Stimulated activated CD8-positive, alpha-beta memory T cell treated with anti-CD3 and anti-CD28 coated beads, Interleukin-4, amount 100 ng/mL, for 24 hours (primary cell): Measurements from ENCODE around the gene RELB.

Experiments
- DNase-seq: peaks from one replicate; pipeline ENCODE4 v3.0.0-alpha.2; 2020; ENCODE audit warnings: low read depth

Gene RELB

DNA sequence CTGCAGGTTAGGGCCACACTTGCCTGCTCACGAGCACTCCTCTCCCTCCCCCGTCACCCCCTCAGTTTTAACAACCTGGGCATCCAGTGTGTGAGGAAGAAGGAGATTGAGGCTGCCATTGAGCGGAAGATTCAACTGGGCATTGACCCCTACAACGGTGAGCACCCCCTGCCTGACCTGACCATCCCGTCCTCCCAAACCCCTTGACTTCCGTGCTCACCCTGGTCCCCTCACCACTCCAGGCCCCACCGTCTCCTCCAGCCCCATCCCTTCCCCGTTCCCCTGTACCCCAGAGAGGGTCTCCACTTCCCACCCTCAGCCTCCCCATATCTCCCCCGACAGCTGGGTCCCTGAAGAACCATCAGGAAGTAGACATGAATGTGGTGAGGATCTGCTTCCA is 24.0 kb downstream of the RELB start:
- no peak for DNase-seq

DNA sequence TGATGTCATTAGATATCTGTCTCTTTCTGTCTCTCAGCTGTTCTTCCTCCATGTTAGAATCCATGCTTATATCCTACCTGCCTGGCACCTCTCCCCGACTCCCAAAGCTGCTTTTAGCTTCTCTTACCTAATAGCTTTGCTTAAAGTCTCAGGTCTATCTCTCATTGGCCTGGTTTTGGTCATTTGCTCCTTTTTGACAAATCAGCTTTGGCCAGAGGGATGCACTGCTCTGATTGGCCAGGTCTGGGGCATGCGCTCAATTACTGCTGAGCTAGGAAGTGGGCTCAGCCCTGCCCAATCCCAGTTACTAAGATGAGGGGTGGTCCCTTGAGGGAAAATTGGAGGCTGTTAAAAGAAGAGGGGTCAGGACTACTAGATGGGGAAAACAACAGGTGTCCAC is 26.1 kb downstream of the RELB start:
- DNase-seq: no peak

DNA sequence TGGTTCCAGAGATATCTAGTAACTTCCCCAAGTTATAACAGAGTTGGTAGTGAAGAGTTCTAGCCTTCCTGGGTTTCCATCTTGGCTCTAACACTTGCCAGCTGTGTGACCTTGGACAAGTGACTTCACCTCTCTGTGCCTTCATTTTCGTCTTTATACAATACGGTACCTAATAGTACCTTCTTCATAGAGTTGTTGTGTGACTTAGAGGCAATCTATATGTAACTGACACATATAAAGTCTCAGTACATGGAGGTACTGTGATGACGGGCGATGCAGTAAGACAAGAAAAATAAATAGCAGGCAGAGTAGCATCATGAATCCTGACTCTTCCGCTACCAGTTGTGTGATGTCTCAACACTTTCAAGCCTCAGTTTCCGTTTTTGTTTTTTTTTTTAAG is 29.6 kb downstream of the RELB start:
- DNase-seq: no peak

DNA sequence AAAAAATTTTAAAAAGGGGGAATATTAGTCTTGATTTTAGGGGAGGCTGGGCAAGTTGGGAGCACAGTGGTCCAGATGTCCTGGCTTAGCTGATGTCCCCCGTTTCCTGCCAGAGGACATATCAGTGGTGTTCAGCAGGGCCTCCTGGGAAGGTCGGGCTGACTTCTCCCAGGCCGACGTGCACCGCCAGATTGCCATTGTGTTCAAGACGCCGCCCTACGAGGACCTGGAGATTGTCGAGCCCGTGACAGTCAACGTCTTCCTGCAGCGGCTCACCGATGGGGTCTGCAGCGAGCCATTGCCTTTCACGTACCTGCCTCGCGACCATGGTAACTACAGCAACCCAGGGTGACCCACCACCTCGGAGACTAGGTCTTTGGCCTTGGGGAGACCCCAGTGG is 31.2 kb downstream of the RELB start:
- no peak for DNase-seq

DNA sequence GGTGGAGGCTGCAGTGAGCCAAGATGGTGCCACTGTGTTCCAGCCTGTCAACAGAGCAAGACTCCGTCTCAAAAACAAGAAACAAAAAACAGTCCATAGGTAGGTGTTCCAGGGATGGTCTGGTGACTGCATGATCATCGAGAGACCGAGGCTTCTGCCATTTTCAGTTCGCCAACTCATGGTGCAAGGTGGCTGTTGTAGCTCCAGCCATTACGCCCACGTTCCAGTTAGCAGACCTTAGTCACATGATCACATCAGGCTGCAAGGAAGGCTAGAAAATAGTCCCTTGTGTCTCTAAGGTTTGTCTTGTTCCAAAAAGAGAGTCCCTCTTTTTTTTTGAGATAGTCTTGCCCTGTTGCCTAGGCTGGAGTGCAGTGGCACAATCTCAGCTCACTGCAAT is 34.5 kb downstream of the RELB start:
- DNase-seq: no peak

DNA sequence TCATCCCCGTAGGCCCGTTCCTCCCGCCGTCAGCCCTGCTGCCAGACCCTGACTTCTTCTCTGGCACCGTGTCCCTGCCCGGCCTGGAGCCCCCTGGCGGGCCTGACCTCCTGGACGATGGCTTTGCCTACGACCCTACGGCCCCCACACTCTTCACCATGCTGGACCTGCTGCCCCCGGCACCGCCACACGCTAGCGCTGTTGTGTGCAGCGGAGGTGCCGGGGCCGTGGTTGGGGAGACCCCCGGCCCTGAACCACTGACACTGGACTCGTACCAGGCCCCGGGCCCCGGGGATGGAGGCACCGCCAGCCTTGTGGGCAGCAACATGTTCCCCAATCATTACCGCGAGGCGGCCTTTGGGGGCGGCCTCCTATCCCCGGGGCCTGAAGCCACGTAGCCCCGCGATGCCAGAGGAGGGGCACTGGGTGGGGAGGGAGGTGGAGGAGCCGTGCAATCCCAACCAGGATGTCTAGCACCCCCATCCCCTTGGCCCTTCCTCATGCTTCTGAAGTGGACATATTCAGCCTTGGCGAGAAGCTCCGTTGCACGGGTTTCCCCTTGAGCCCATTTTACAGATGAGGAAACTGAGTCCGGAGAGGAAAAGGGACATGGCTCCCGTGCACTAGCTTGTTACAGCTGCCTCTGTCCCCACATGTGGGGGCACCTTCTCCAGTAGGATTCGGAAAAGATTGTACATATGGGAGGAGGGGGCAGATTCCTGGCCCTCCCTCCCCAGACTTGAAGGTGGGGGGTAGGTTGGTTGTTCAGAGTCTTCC is 36.3 kb downstream of the RELB start:
- DNase-seq: no peak

DNA sequence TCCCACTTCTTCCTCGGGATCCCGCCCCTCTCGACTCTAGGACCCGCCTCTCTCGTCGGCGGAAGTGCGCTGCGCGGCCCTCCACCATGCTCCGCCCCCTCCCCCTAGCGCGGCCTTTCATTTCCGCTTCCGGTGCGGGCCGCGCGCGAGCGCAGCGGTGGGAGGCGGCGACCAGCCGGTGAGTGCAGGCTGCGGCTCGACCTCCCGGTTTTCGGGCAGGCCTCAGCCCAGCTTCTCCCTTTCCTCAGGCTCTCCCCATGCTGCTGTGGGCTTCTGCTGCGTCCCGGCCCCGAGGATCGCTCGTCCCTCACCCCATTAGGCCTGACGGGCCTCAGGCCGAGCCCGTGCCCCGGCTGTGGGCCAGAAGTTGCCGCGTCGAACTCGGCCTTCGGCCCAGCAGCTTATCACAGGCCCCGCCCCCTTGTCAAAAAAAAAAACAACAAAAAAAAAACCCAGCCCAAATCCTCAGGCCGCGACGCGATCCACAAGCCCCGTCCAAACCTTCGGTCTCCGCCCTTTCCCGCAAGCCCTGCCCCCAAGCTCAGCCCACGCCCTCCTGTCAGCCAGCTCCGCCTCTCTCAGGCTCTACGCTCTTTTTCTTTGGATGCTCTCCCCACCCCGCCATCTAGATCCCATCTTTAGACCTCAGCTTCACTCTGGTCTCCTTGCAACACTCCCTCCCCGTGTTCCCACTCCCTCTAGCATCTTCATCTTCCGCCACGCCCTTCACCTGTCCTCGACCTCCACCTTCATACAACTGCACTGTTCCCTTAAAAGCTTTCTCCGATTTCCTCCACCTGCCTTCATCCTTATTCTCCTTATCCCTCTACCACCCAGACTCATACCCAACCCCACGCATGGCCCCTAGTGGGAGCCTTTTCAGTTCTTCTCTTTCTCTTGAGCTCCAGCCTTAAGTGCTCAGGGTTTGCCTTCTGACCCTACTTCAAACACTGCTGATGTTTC is 37.9 kb downstream of the RELB start, which contains the start of gene CLASRP:
TSS of gene CLASRP (plus strand) at position 115 of the 963 bp plus-strand sequence. CDS start 1,168 bp downstream, outside the sequence.
- DNase-seq: peak; percentile 82

DNA sequence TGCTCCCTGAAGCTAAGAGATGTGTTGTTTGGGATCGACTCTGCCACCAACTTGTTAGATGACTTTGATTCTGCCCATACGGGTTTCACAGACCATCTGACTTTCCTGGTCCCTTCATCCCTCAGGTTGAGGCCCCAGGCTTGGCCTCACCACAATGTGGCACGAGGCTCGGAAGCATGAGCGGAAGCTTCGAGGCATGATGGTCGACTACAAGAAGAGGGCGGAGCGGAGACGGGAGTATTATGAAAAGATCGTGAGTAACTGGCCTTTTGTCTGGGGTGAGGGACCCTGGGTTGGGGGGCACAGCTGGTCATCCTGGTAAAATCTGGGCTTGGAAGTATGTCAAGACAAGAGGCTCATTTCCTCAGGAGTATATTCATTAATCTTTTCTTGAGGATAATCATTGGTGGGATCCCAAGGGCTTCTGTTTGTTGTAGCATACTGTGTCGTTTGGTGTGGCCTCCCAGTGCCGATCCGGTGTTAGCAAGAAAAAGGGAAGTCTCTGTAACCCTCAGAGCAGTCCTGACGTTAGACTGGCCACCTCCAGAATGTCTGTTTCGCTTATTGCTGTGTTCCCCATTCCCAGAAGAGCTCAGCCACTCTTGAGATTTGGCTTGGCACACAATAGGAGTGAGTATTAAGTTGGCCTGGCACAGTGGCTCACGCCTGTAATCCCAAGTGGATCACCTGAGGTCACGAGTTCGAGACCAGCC is 39.0 kb downstream of the RELB start:
- DNase-seq: no peak

DNA sequence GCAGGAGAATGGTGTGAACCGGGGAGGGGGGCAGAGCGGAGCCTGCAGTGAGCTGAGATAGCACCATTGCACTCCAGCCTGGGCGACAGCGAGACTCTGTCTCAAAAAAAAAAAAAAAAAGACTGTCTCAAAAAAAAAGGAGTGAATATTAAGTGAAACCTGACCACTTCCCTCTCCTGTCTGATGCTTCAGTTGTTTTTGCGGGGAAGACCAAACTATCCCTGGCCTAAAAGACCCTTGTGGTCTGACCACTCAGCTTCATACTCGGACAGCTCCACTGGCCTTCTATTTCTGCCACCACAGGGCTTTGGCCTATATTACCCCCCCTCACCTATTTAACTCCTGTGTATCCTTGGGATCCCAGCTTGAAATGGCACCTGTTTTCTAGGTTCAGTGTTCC is 39.9 kb downstream of the RELB start:
- no peak for DNase-seq

DNA sequence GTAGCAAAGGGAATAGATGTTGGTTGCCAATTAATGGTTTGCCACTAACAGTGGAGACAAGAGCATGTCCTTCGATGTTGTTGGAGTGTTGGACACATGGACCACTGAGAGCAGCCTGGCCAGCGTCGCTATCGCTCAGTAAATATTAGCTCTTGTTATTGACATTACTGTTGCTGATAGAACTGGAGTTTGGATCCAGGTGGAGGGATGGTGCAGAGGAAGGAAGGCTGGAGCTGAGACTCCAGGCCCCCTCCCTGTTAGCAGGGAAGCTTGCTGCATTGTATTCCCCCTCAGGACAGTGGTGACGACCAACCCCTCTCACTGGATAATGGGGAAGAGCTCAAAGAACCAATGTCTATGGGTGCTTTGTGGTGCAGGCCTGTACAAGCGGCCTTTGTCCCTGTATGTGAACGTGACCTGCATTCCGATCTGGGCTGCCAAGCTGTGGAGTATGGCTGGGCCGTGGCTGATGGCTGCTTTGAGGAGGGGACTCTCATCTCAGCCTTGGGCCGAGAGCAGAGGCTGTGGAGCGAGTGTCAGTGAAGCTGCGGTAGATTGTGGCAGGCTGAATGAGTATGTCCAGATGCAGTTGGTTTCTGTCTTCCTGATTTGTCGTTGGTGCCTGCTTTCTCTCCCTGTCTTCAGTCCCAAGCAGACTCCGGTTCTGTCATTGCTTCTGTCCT is 44.5 kb downstream of the RELB start:
- no peak for DNase-seq

DNA sequence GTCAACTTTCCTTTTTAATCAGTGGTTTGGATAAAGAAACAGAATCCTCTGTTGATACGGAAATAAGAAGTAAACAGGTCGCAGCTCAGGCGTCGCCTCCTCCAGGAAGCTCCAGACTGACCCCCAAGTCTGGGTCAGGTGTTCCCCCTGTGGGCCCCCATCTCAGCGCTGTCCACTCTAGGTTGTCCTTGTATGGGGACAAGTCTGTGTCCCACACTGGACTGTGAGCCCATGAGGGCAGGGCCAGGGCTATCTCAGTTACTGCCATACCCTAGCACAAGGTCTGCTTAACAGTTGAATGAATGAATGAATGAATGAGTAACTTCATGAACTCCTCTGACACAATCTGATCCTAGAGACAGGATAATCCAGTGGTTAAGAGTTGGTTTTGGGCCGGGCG is 45.1 kb downstream of the RELB start:
- DNase-seq: no peak

DNA sequence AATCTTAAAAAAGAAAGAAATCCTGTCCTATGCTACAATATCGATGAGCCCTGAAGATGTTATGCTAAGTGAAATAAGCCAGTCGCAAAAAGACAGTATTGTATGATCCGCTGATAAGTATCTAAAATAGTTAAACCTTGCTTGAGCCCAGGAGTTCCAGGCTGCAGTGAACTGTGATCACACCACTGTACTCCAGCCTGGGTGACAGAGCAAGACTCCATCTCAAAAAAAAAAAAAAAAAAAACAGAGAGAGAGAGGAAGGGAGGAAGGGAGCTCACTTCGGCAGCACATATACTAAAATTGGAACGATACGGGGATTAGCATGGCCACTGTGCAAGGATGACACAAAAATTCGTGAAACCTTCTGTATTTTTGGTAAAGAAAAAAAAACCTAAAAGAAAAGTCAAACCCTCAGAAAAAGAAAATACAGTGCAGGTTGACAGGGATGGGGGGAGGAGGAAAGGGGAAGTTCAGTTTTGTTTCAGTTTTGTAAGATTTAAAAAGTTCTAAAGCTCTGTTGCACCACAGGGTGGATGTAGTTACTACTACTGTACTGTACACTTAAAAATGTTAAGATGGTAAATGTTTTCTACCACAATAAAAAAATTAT is 46.0 kb downstream of the RELB start:
- no peak for DNase-seq

DNA sequence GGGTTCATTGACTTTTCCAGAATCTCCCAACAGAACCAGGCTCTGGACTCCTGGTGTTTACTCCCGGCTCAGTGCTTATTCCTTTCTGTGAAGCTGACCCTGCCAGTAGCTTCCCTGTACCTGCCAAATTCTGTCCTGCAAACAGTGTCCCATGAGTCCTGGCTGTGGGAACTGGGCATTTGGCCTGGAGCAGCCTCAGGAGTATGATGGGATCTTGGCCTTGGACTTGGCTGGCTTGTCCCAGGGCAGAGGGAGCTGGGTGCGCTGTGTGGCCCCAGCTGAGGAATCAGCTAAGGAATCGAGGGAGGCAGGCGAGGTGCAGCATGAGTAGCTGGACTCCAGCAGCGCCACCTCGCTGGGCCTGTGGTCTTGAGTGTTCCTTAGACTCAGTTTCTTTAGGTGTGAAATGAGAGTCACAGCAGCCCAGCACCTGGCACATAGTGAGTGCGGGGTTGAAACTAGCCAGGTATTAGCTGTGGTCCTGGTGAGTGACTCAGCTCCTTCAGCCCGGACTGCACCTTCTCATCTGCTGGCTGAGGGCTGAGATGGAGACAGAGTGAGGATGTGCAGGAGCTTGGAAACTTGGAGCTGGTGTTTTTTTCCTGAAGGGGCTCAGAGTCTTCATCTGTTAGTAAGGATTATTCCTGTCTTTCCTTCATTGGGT is 47.9 kb downstream of the RELB start:
- DNase-seq: no peak

DNA sequence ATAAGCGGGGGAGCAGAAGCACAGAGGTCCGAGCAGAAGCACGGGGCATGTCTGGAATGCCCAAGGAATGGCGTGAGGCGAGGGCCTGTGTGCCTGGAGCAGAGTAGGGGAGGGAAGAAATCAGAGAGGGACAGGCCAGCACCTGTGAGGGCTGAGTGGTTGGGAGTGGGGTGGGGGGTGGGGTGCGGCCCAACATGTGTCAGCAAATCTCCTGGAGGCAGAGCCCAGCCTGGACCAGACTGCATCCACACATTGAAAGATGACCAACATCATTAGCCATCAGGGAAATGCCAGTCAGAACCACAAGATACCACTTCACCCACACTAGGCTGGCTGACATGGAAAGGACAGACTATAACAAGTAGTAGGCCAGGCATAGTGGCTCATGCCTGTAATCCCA is 48.8 kb downstream of the RELB start:
- DNase-seq: no peak

DNA sequence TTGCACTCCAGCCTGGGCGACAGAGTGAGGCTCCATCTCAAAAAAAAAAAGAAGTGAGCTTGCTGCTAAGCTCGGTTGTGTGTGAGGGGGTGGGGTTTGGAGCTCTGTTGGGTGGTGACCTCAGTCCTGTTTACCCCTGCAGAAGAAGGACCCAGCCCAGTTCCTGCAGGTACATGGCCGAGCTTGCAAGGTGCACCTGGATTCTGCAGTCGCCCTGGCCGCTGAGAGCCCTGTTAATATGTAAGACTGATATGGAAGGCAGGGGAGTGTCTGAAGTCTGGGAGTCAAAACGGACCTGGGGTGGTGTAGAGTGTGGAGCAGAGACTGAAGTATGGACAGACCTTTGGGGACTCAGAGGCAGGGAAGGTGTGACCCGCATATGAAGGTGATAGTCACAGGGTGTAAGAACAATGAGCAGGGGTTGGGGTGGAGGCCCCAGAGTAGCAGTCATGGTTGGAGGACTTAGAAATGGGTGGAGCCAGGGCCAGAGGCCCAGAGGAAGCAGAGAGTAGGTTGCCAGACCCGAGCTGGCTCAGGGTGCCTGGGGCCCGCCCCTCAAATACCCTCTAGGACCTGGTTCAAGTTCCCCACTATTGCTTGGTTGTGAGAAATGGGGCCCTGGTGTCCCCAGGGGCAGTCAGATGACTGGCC is 50.8 kb downstream of the RELB start:
- DNase-seq: no peak

DNA sequence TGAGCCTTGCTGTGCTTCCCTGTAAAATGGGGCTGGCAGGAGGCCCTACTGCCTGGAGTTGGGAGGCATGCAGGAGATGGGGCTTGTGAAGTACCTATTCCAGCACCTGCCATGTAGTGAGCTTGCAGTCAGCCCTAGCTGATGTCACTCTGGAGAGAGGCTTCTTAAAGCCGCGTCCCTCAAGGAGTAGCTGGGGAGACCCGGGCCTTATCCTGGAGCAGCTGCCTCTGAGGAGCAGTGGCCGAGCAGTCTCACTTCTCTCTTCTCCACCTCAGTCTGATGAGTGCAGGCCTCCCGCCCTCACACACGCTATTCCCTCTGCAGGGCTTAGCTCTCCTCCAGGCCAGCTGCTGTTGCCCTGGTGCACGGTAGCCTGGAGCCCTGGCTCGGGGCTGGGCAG is 55.6 kb downstream of the RELB start:
- DNase-seq: no peak

DNA sequence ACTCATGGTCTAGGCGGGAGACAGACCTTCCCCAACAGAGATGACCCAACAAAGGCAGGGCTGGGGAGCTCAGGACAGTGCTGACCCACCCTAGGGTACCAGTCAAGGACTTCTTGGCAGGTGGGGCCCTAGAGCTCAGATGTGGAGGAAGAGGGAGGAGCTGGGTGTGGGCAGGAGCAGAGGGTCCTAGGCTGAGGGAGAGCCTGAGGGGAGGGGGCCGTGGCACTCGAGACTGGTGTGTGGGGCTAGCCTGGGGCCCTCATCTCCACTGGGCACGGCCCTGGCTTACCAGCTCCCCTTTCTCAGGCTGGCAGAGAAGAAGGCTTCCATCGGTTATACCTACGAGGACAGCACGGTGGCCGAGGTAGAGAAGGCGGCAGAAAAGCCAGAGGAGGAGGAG is 56.2 kb downstream of the RELB start:
- DNase-seq: no peak

DNA sequence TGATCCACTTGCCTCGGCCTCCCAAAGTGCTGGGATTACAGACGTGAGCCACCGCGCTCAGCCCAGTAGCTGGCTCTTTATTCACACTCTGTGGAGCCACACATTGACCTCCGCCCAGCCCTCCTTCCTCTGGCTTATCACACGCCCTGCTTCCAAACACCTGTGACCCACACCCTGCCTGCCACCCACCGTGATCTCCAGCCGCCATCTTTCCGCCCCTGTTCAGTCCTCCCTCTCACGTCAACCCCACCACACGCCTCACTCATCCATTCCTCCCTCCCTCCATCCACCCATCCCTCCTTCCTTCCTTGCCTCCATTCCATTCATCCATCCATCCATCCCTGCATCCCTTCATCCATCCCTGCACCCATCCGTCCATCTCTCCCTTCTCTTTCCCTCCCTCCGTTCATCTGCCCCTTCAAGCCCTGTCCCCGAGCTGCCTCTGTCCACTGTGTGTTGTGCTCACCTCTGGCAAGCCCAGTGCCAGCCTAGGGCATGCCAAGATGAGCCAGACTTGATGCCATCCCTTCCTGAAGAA is 57.4 kb downstream of the RELB start:
- DNase-seq: no peak

DNA sequence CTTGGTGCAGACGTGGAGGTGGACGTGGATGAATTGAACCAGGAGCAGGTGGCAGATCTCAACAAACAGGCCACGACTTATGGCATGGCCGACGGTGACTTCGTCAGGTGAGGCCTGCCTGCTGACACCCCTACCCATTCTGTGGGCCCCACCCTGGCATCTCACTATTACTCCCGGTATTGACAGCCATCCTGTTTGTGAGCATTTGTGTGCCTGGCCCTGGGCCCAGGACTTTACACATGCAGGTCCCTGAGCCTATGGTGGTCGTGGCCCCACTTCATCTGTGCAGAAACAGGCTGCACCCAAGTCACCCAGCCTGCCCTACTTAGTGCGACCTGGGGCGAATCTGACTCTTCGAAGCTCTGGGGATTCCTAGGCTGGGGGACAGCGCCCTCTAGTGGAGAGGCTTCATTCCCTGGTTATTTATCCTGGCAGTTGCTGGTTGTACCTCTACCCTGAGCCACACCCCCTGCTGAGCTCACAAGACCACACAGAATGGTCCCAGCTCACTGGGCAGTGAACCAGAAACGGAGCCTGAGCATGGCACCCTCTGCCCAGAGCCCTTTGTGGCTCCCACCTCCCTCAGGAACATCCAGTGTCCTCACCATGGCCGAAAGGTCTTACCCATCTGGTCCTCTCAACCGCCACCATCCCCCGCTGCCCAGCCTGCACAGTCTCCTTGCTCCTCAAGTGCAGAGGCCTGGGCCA is 58.1 kb downstream of the RELB start:
- peak; percentile 70 for DNase-seq
